IMR-90 (cell line): ENCODE data around the gene ZGRF1.

Experiments
- BHLHE40 ChIP-seq: fragments of 150-350 bp; IDR thresholded peaks from 2 replicates; pipeline ENCODE4 v1.6.1; 2016; ENCODE audit warnings: mild to moderate bottlenecking, low read depth, low read length
- CEBPB ChIP-seq: IDR thresholded peaks from 2 replicates; pipeline ENCODE4 v1.6.1; 2012; ENCODE audit warnings: low read depth, low read length, improper control_type of control experiment
- FOS ChIP-seq: fragments of 150-350 bp; IDR thresholded peaks from 2 replicates; pipeline ENCODE4 v1.6.1; 2016; ENCODE audit warnings: low read depth, low read length
- MAFK ChIP-seq: IDR thresholded peaks from 2 replicates; pipeline ENCODE4 v1.6.1; 2012; ENCODE audit warnings: low read depth, low read length, improper control_type of control experiment
- MAZ ChIP-seq: IDR thresholded peaks from 2 replicates; pipeline ENCODE4 v1.6.1; 2012; ENCODE audit warnings: low read depth, mild to moderate bottlenecking, low read length, improper control_type of control experiment, moderate library complexity, borderline replicate concordance
- MXI1 ChIP-seq: IDR thresholded peaks from 2 replicates; pipeline ENCODE4 v1.6.1; 2012; ENCODE audit warnings: low read depth, mild to moderate bottlenecking, low read length, moderate library complexity, borderline replicate concordance
- NFE2L2 ChIP-seq: fragments of 150-350 bp; IDR thresholded peaks from 2 replicates; pipeline ENCODE4 v1.6.1; 2016; ENCODE audit warnings: low read depth, mild to moderate bottlenecking, low read length
- POLR2A ChIP-seq: IDR thresholded peaks from 2 replicates; pipeline ENCODE4 v1.6.1; 2012; ENCODE audit warnings: mild to moderate bottlenecking, low read depth, low read length
- RAD21 ChIP-seq: IDR thresholded peaks from 2 replicates; pipeline ENCODE4 v1.6.1; 2012; ENCODE audit warnings: low read length, improper control_type of control experiment
- RFX5 ChIP-seq: IDR thresholded peaks from 2 replicates; pipeline ENCODE4 v1.8.0; 2012; ENCODE audit warnings: low read depth, mild to moderate bottlenecking, low read length, moderate library complexity
- SMC3 ChIP-seq: fragments of 150-350 bp; IDR thresholded peaks from 2 replicates; pipeline ENCODE4 v1.6.1; 2016; ENCODE audit warnings: low read depth, mild to moderate bottlenecking, antibody characterized with exemption, low read length, moderate library complexity
- TF ChIP-seq, protein P1 (sequence below): conservative IDR thresholded peaks from 2 replicates; pipeline ENCODE4 v1.5.1; 2012; ENCODE audit warnings: mild to moderate bottlenecking, low read depth, low read length, improper control_type of control experiment
- TF ChIP-seq, protein P2 (sequence below): fragments of 150-350 bp; IDR thresholded peaks from 2 replicates; pipeline ENCODE4 v1.6.1; 2016; ENCODE audit warnings: low read depth, mild to moderate bottlenecking, low read length, moderate library complexity, borderline replicate concordance
- TF ChIP-seq, protein P3 (sequence below): fragments of 150-350 bp; IDR thresholded peaks from 2 replicates; pipeline ENCODE4 v1.6.1; 2017; ENCODE audit warnings: mild to moderate bottlenecking, antibody characterized with exemption, low read length, low read depth

DNA sequence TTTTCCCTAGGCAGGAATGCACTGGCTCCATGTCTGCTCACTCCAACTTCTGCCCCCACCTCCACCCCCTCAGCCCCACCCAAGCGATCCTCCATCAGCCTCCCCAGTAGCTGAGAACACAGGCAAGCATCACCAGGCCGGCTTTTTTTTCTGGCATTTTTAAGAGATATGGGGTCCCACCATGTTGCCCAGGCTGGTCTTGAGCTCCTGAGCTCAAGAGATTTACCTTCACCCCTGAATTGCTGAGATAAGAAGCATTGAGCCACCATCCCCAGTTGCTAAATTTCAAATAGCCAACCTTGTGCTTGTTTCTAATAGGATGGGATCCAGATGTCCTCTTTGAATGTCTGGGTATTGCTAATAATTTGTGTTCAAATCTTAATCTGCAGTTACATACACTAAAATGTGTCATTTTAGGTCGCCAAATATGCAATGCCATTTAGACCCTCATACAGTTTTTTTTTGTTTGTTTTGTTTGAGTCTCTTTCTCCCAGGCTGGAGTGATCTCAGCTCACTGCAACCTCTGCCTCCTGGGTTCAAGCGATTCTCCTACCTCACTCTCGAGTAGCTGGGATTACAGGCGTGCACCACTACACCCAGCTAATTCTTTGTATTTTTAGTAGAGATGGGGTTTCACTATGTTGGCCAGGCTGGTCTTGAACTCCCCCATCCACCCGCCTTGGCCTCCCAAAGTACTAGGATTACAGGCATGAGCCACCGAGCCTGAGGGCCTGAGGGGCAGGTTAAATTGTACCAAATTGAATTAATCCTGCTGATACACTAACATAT lies 9.0 kb upstream of the ZGRF1 start:
- TF ChIP-seq, protein P1, sequence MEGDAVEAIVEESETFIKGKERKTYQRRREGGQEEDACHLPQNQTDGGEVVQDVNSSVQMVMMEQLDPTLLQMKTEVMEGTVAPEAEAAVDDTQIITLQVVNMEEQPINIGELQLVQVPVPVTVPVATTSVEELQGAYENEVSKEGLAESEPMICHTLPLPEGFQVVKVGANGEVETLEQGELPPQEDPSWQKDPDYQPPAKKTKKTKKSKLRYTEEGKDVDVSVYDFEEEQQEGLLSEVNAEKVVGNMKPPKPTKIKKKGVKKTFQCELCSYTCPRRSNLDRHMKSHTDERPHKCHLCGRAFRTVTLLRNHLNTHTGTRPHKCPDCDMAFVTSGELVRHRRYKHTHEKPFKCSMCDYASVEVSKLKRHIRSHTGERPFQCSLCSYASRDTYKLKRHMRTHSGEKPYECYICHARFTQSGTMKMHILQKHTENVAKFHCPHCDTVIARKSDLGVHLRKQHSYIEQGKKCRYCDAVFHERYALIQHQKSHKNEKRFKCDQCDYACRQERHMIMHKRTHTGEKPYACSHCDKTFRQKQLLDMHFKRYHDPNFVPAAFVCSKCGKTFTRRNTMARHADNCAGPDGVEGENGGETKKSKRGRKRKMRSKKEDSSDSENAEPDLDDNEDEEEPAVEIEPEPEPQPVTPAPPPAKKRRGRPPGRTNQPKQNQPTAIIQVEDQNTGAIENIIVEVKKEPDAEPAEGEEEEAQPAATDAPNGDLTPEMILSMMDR, result no peak
- TF ChIP-seq MXI1 (no peak), POLR2A (no peak), RAD21 (no peak), FOS (no peak), BHLHE40 (no peak), RFX5 (no peak), CEBPB (no peak), SMC3 (no peak), MAFK (no peak), NFE2L2 (no peak), MAZ (no peak)
- TF ChIP-seq, protein P2, sequence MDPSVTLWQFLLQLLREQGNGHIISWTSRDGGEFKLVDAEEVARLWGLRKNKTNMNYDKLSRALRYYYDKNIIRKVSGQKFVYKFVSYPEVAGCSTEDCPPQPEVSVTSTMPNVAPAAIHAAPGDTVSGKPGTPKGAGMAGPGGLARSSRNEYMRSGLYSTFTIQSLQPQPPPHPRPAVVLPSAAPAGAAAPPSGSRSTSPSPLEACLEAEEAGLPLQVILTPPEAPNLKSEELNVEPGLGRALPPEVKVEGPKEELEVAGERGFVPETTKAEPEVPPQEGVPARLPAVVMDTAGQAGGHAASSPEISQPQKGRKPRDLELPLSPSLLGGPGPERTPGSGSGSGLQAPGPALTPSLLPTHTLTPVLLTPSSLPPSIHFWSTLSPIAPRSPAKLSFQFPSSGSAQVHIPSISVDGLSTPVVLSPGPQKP, result no peak
- TF ChIP-seq, protein P3, sequence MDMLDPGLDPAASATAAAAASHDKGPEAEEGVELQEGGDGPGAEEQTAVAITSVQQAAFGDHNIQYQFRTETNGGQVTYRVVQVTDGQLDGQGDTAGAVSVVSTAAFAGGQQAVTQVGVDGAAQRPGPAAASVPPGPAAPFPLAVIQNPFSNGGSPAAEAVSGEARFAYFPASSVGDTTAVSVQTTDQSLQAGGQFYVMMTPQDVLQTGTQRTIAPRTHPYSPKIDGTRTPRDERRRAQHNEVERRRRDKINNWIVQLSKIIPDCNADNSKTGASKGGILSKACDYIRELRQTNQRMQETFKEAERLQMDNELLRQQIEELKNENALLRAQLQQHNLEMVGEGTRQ, result no peak
